GM12875 (cell line): ENCODE results near the gene CCBE1.

ENCODE experiments used
- H3K4me3 ChIP-seq: one replicate; pipeline ENCODE4 v1.5.1; 2011; ENCODE audit warnings: low read depth, low read length, control low read depth
- CTCF ChIP-seq: IDR thresholded peaks from 2 replicates; pipeline ENCODE4 v1.5.1; 2011; ENCODE audit warnings: low read depth, mild to moderate bottlenecking, control low read depth, inconsistent platforms, low read length, moderate library complexity, borderline replicate concordance; ENCODE audit not compliant: insufficient read depth

CCBE1 gene

GRCh38 chr18:59383851-59384250, 313.4 kb downstream of the CCBE1 start:
- H3K4me3 ChIP-seq, result no peak overlapping the region
- no peak for TF ChIP-seq CTCF

GRCh38 chr18:59382383-59382782, 314.8 kb downstream of the CCBE1 start:
- TF ChIP-seq CTCF, result no peak
- no peak overlapping the region for H3K4me3 ChIP-seq

GRCh38 chr18:59381949-59382348, 315.3 kb downstream of the CCBE1 start:
- no peak for TF ChIP-seq CTCF
- H3K4me3 ChIP-seq, result no peak overlapping the region
